Left lung (tissue), 10 donors: ENCODE data around the gene NLGN3. TPM values are rescaled to one million over a fixed set of nuclear protein-coding genes. Genes with fewer than 3 reads are reported as not detected.
A peak's percentile ranks its signal among the peaks of the same experiment; 100 is the strongest.

ENCODE experiments used
- ATAC-seq: fragments of 200-7000 bp; cut with Tn5 transposase; one replicate; pipeline ENCODE4 v1.9.1; 2020; ENCODE audit warnings: moderate library complexity
- DNase-seq, 4 donors: peaks; one replicate each; pipeline ENCODE4 v3.0.0-alpha.2; 2013 to 2020
- H3K27ac ChIP-seq, 2 donors: fragments of 200-600 bp; sonication (generic) in 1 of 2; one replicate each; pipeline versions ENCODE4 v1.5.0 to v1.8.0; 2020 to 2021
- H3K27me3 ChIP-seq, 2 donors: fragments of 200-600 bp; sonication (generic) in 1 of 2; one replicate each; pipeline versions ENCODE4 v1.5.0 to v1.8.0; 2020 to 2021
- H3K36me3 ChIP-seq, 2 donors: fragments of 200-600 bp; sonication (generic) in 1 of 2; one replicate each; pipeline versions ENCODE4 v1.5.0 to v1.8.0; 2020 to 2021
- H3K4me1 ChIP-seq, 2 donors: fragments of 200-600 bp; one replicate each; pipeline ENCODE4 v1.8.0; 2021
- H3K4me3 ChIP-seq, 2 donors: fragments of 200-600 bp; sonication (generic) in 1 of 2; one replicate each; pipeline versions ENCODE4 v1.5.0 to v1.8.0; 2020 to 2021; ENCODE audit warnings: mild to moderate bottlenecking in 1 of 2
- H3K9me3 ChIP-seq, 2 donors: fragments of 200-600 bp; sonication (generic) in 1 of 2; one replicate each; pipeline versions ENCODE4 v1.5.0 to v1.8.0; 2020 to 2021
- CTCF ChIP-seq, 2 donors: fragments of 200-600 bp; sonication (generic) in 1 of 2; IDR thresholded peaks; one replicate each; pipeline versions ENCODE4 v1.5.0 to v1.8.0; 2021; ENCODE audit warnings: antibody characterized with exemption in 2 of 2
- intact Hi-C, 2 donors: fragments of 100-400 bp; cut with DNase I; formaldehyde crosslinking; loops; one replicate each; pipeline versions ENCODE4 v1.11.2 to v1.14.2; 2022
- polyA plus RNA-seq, 6 donors: library from polyadenylated mRNA; unstranded; fragments of 120-200 nt; gene quantifications; one replicate each; pipeline ENCODE4 v1.2.1, GENCODE V29; 2013; ENCODE audit not compliant: insufficient read length in 6 of 6
- total RNA-seq, 2 donors: library from RNA; stranded (reverse); fragmentation: NEBNext Ultra II Directional; extraction: Animal tissue kit (Norgen Biotek cat#: 25700); gene quantifications; one replicate each; pipeline ENCODE4 v1.2.1, GENCODE V29; 2021
- donor health status: DM: no; HTN: yes; CAD: no.
- donor health status: DM: no; HTN: no; CAD: no.

Gene NLGN3
- total and polyA plus RNA-seq, 8 donors, result 1.0 to 8.4 (median 6.0) TPM

GRCh38 chrX:71102292-71102691, 42.3 kb upstream of the NLGN3 start:
- Histone ChIP-seq H3K27me3 (no peaks in the 10 kb centered on the region), H3K4me1 (peaks cover 3 to 40% of the 10 kb centered on the region in 2 donors), H3K4me3 (no peak overlapping the region), H3K27ac (peak overlapping the region in 1 of 2 donors; percentile 61), H3K9me3 (no peaks in the 10 kb centered on the region), H3K36me3 (peaks cover 0 to 7% of the 10 kb centered on the region in 2 donors)
- no peak for DNase-seq
- intact Hi-C loops, result no loop called here
- no peak for ATAC-seq
- no peak for TF ChIP-seq CTCF (IDR thresholded peaks at IDR 0.05)

DNA sequence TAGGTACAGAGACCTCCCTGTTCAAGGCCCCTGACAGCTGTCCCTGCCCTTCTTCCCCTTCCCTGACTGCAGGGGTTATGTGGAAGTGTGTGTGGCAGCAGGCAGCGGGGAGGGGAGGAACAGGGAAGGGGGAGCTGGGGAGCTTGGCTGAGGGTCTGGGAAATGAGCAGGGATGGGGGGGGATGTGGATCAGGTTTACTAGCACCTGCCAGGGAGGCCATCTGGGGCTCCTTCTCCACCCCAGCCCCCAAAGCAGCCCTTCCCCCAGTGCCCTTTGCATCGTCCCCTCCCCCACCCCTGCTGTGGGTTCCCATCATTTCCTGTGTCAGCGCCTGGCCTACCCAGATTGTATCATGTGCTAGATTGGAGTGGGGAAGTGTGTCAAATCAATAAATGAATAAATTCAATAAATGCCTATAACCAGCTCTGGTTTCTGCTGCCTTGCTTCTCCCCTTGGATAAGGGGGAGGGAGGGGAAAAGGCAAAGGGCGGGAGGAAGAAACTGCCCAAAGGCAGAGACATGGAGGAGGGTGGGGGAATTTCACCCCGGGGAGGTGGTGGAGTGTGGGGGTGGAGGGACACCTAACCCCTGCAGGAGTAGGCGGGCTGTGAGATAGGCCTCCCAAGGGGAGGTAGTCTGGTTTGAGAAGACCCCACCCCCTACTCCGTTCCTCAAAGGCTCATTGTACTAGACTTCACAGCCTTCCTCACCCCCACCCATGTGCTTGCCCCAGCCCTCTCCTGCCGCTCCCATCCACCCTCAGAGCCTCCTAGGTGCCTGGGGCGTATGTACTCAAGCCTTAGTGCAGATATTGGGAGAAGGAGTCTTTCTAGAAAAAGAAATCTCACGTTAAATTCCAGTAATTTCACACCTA, 41.3 kb upstream of the NLGN3 start:
- Histone ChIP-seq H3K27ac (peak overlapping the region; percentile 39 to 61), H3K36me3 (peaks cover 0 to 7% of the 10 kb centered on the region in 2 donors), H3K4me1 (peaks cover 3 to 35% of the 10 kb centered on the region in 2 donors), H3K27me3 (no peaks in the 10 kb centered on the region), H3K9me3 (no peaks in the 10 kb centered on the region), H3K4me3 (no peak overlapping the region)
- no peak for TF ChIP-seq CTCF (IDR thresholded peaks at IDR 0.05)
- DNase-seq (peak in 1 of 4 donors; percentile 40), ATAC-seq (peak; percentile 40)
- intact Hi-C loops, result no loop called here

GRCh38 chrX:71105628-71106027, 39.0 kb upstream of the NLGN3 start:
- Histone ChIP-seq H3K27me3 (no peaks in the 10 kb centered on the region), H3K4me1 (peaks cover 3 to 34% of the 10 kb centered on the region in 2 donors), H3K9me3 (no peaks in the 10 kb centered on the region), H3K4me3 (no peak overlapping the region), H3K36me3 (peaks cover 0 to 7% of the 10 kb centered on the region in 2 donors), H3K27ac (no peak overlapping the region)
- intact Hi-C loops, result no loop called here
- ATAC-seq, result no peak
- DNase-seq, result no peak
- no peak for TF ChIP-seq CTCF (IDR thresholded peaks at IDR 0.05)

- Histone ChIP-seq H3K9me3 (no peaks in the 10 kb centered on the region), H3K27ac (no peak within 1 kb of the TSS), H3K4me1 (peaks cover 3 to 34% of the 10 kb centered on the region in 2 donors), H3K36me3 (peaks cover 0 to 4% of the 10 kb centered on the region in 2 donors), H3K27me3 (no peaks in the 10 kb centered on the region), H3K4me3 (no peak within 1 kb of the TSS)
- TF ChIP-seq CTCF (IDR thresholded peaks at IDR 0.05), result no peak
- ATAC-seq (no peak), DNase-seq (no peak)
- intact Hi-C loops, result no loop called here
These were observed 38.2 kb upstream of the NLGN3 start, which contains the start of gene CXorf65 for GRCh38 chrX:71106427-71106826. Gene CXorf65, minus strand, starts transcription at chrX:71106740. Its CDS starts 184 bp downstream, at chrX:71106556.

GRCh38 chrX:71107245-71107644, 37.4 kb upstream of the NLGN3 start:
- ATAC-seq, result no peak
- intact Hi-C loops, result no loop called here

More at GRCh38 chrX:71107245-71107644, 37.4 kb upstream of the NLGN3 start:
- Histone ChIP-seq H3K4me1 (peaks cover 3 to 34% of the 10 kb centered on the region in 2 donors), H3K36me3 (no peaks in the 10 kb centered on the region), H3K27me3 (no peaks in the 10 kb centered on the region), H3K27ac (no peak overlapping the region), H3K9me3 (no peaks in the 10 kb centered on the region), H3K4me3 (no peak overlapping the region)
- no peak for TF ChIP-seq CTCF (IDR thresholded peaks at IDR 0.05)
- DNase-seq, result no peak
